Naive thymus-derived CD8-positive, alpha-beta T cell (primary cell): ENCODE results near the gene ZBTB7C. TPM values are rescaled to one million over a fixed set of nuclear protein-coding genes. Genes with fewer than 3 reads are reported as not detected.

ENCODE experiments used
- ATAC-seq, 2 donors: fragments of 150-1000 bp; cut with Tn5 transposase in 1 of 2; sonication (Bioruptor Pico), chemical (Tn5 transposase) in 1 of 2; 1 replicate in 1 of 2; 2 replicates in 1 of 2; pipeline ENCODE4 v1.10.0; 2021; ENCODE audit warnings: mild to moderate bottlenecking in 2 of 2, moderate library complexity in 2 of 2
- POLR2A ChIA-PET: fragments of 350-600 bp; sonication (Branson Sonifier 250); formaldehyde crosslinking; loops from one replicate; lab custom pipeline; 2021; ENCODE audit warnings: antibody characterized with exemption; lab: Charles Lee
- DNase-seq, 10 donors: peaks; one replicate each; pipeline versions ENCODE4 v3.0.0 to v3.0.0-alpha.2; 2020 to 2022
- H3K27ac Mint-ChIP-seq, 10 donors: one replicate each; pipeline ENCODE4 v1.8.0; 2020 to 2022; ENCODE audit warnings: mild to moderate bottlenecking in 10 of 10, mixed read lengths in 10 of 10, moderate library complexity in 4 of 10, inconsistent platforms in 1 of 10
- H3K27me3 Mint-ChIP-seq, 5 donors: one replicate each; pipeline ENCODE4 v1.8.0; 2021 to 2022; ENCODE audit warnings: mixed read lengths in 5 of 5
- H3K36me3 Mint-ChIP-seq, 3 donors: one replicate each; pipeline ENCODE4 v1.8.0; 2020 to 2022; ENCODE audit warnings: mixed read lengths in 3 of 3, mild to moderate bottlenecking in 2 of 3, inconsistent platforms in 1 of 3
- H3K4me1 Mint-ChIP-seq, 4 donors: one replicate each; pipeline ENCODE4 v1.8.0; 2021 to 2022; ENCODE audit warnings: mixed read lengths in 4 of 4
- H3K4me3 Mint-ChIP-seq, 10 donors: one replicate each; pipeline ENCODE4 v1.8.0; 2020 to 2022; ENCODE audit warnings: mild to moderate bottlenecking in 10 of 10, mixed read lengths in 10 of 10, moderate library complexity in 6 of 10, inconsistent platforms in 1 of 10
- H3K9me3 Mint-ChIP-seq, 9 donors: one replicate each; pipeline ENCODE4 v1.8.0; 2020 to 2022; ENCODE audit warnings: mixed read lengths in 9 of 9, mild to moderate bottlenecking in 3 of 9, inconsistent platforms in 1 of 9, moderate library complexity in 1 of 9
- polyA plus RNA-seq, 3 donors: library from polyadenylated mRNA; unstranded; fragments of 300-500 nt; fragmentation: Illumina TruSeq; gene quantifications; one replicate each; pipeline ENCODE4 v1.2.3, GENCODE V29; 2021
- total RNA-seq, 8 experiments: library from RNA in 2 of 8; stranded (reverse) in 2 of 8; gene quantifications; one replicate each; pipeline ENCODE4 v1.2.3 and lab custom pipeline; 2021 to 2026

Gene ZBTB7C
- total and polyA plus RNA-seq, 5 experiments from 2014 or later: not detected

- peaks cover 0 to 2% (median 0%) of the 10 kb centered on the region in 9 donors for H3K9me3 Mint-ChIP-seq
- no peak overlapping the region for H3K27ac Mint-ChIP-seq
- DNase-seq: no peak
- no peaks in the 10 kb centered on the region for H3K36me3 Mint-ChIP-seq
- H3K4me1 Mint-ChIP-seq: peaks cover 0 to 9% (median 2%) of the 10 kb centered on the region in 4 donors
- H3K27me3 Mint-ChIP-seq: peaks cover 18 to 68% (median 49%) of the 10 kb centered on the region in 5 donors
- POLR2A ChIA-PET: no interaction called here
- no peak overlapping the region for H3K4me3 Mint-ChIP-seq
- ATAC-seq: no peak
Measured at GRCh38 chr18:48395646-48396045, 13.5 kb downstream of the ZBTB7C start.

- no peak for ATAC-seq
- no peak overlapping the region for H3K27ac Mint-ChIP-seq
- H3K4me3 Mint-ChIP-seq: no peak overlapping the region
- H3K9me3 Mint-ChIP-seq: peaks cover 0 to 2% (median 0%) of the 10 kb centered on the region in 9 donors
- peaks cover 17 to 72% (median 53%) of the 10 kb centered on the region in 5 donors for H3K27me3 Mint-ChIP-seq
- no peaks in the 10 kb centered on the region for H3K4me1 Mint-ChIP-seq
- DNase-seq: no peak
- no peaks in the 10 kb centered on the region for H3K36me3 Mint-ChIP-seq
- POLR2A ChIA-PET: no interaction called here
Measured at GRCh38 chr18:48394176-48394575, 15.0 kb downstream of the ZBTB7C start.

GRCh38 chr18:48393776-48394175 is 15.4 kb downstream of the ZBTB7C start:
- POLR2A ChIA-PET: no interaction called here
- H3K27me3 Mint-ChIP-seq: peaks cover 17 to 72% (median 51%) of the 10 kb centered on the region in 5 donors
- no peak overlapping the region for H3K27ac Mint-ChIP-seq
- no peaks in the 10 kb centered on the region for H3K4me1 Mint-ChIP-seq
- DNase-seq (no peak), ATAC-seq (no peak)
- peaks cover 0 to 2% (median 0%) of the 10 kb centered on the region in 9 donors for H3K9me3 Mint-ChIP-seq
- H3K4me3 Mint-ChIP-seq: no peak overlapping the region
- H3K36me3 Mint-ChIP-seq: no peaks in the 10 kb centered on the region

GRCh38 chr18:48393170-48393569 is 16.0 kb downstream of the ZBTB7C start:
- H3K4me3 Mint-ChIP-seq: no peak overlapping the region
- DNase-seq (no peak), ATAC-seq (no peak)
- peaks cover 19 to 72% (median 48%) of the 10 kb centered on the region in 5 donors for H3K27me3 Mint-ChIP-seq
- no peaks in the 10 kb centered on the region for H3K36me3 Mint-ChIP-seq
- peaks cover 0 to 2% (median 0%) of the 10 kb centered on the region in 9 donors for H3K9me3 Mint-ChIP-seq
- no peak overlapping the region for H3K27ac Mint-ChIP-seq
- H3K4me1 Mint-ChIP-seq: no peaks in the 10 kb centered on the region
- POLR2A ChIA-PET: no interaction called here

GRCh38 chr18:48392268-48392667 is 16.9 kb downstream of the ZBTB7C start:
- ATAC-seq: no peak
- POLR2A ChIA-PET: no interaction called here
- Mint-ChIP-seq H3K4me3 (no peak overlapping the region), H3K27me3 (peaks cover 17 to 66% (median 48%) of the 10 kb centered on the region in 5 donors), H3K4me1 (no peaks in the 10 kb centered on the region), H3K27ac (no peak overlapping the region), H3K9me3 (peaks cover 0 to 2% (median 0%) of the 10 kb centered on the region in 9 donors), H3K36me3 (no peaks in the 10 kb centered on the region)
- no peak for DNase-seq

- Mint-ChIP-seq H3K36me3 (no peaks in the 10 kb centered on the region), H3K4me1 (no peaks in the 10 kb centered on the region), H3K27ac (no peak overlapping the region), H3K9me3 (peaks cover 0 to 2% (median 0%) of the 10 kb centered on the region in 9 donors), H3K4me3 (no peak overlapping the region), H3K27me3 (peaks cover 19 to 66% (median 49%) of the 10 kb centered on the region in 5 donors)
- POLR2A ChIA-PET: no interaction called here
- ATAC-seq: no peak
- DNase-seq: no peak
Measured at GRCh38 chr18:48391868-48392267, 17.3 kb downstream of the ZBTB7C start.

GRCh38 chr18:48390641-48391040 is 18.5 kb downstream of the ZBTB7C start:
- H3K4me1 Mint-ChIP-seq: peaks cover 0 to 6% (median 0%) of the 10 kb centered on the region in 4 donors
- H3K4me3 Mint-ChIP-seq: no peak overlapping the region
- peaks cover 27 to 72% (median 53%) of the 10 kb centered on the region in 5 donors for H3K27me3 Mint-ChIP-seq
- DNase-seq (no peak), ATAC-seq (no peak)
- peaks cover 0 to 2% (median 0%) of the 10 kb centered on the region in 9 donors for H3K9me3 Mint-ChIP-seq
- no peaks in the 10 kb centered on the region for H3K36me3 Mint-ChIP-seq
- POLR2A ChIA-PET: no interaction called here
- H3K27ac Mint-ChIP-seq: no peak overlapping the region

GRCh38 chr18:48388478-48388877 is 20.7 kb downstream of the ZBTB7C start:
- POLR2A ChIA-PET: no interaction called here
- Mint-ChIP-seq H3K9me3 (peaks cover 0 to 2% (median 0%) of the 10 kb centered on the region in 9 donors), H3K27me3 (peaks cover 19 to 52% (median 41%) of the 10 kb centered on the region in 5 donors), H3K36me3 (no peaks in the 10 kb centered on the region), H3K4me1 (peaks cover 0 to 6% (median 0%) of the 10 kb centered on the region in 4 donors), H3K4me3 (no peak overlapping the region), H3K27ac (no peak overlapping the region)
- ATAC-seq (no peak), DNase-seq (no peak)

GRCh38 chr18:48387300-48387699 is 21.9 kb downstream of the ZBTB7C start:
- DNase-seq (no peak), ATAC-seq (no peak)
- Mint-ChIP-seq H3K4me3 (no peak overlapping the region), H3K4me1 (peaks cover 0 to 6% (median 0%) of the 10 kb centered on the region in 4 donors), H3K9me3 (peaks cover 0 to 2% (median 0%) of the 10 kb centered on the region in 9 donors), H3K36me3 (no peaks in the 10 kb centered on the region), H3K27me3 (peaks cover 16 to 42% (median 32%) of the 10 kb centered on the region in 5 donors), H3K27ac (no peak overlapping the region)
- POLR2A ChIA-PET: no interaction called here

GRCh38 chr18:48385596-48385995 is 23.6 kb downstream of the ZBTB7C start:
- peaks cover 16 to 43% (median 23%) of the 10 kb centered on the region in 5 donors for H3K27me3 Mint-ChIP-seq
- ATAC-seq: no peak
- peaks cover 0 to 6% (median 0%) of the 10 kb centered on the region in 4 donors for H3K4me1 Mint-ChIP-seq
- no peak overlapping the region for H3K4me3 Mint-ChIP-seq
- DNase-seq: no peak
- H3K9me3 Mint-ChIP-seq: no peaks in the 10 kb centered on the region
- no peak overlapping the region for H3K27ac Mint-ChIP-seq
- POLR2A ChIA-PET: no interaction called here
- no peaks in the 10 kb centered on the region for H3K36me3 Mint-ChIP-seq

- Mint-ChIP-seq H3K4me3 (no peak overlapping the region), H3K9me3 (peaks cover 0 to 4% (median 0%) of the 10 kb centered on the region in 9 donors), H3K36me3 (no peaks in the 10 kb centered on the region), H3K27ac (peak overlapping the region in 1 of 10 donors; percentile 83), H3K27me3 (peaks cover 17 to 61% (median 31%) of the 10 kb centered on the region in 5 donors), H3K4me1 (no peaks in the 10 kb centered on the region)
- DNase-seq (no peak), ATAC-seq (no peak)
- POLR2A ChIA-PET: no interaction called here
Measured at GRCh38 chr18:48376934-48377333, 32.2 kb downstream of the ZBTB7C start.

- POLR2A ChIA-PET: no interaction called here
- Mint-ChIP-seq H3K4me3 (no peak overlapping the region), H3K9me3 (peaks cover 0 to 4% (median 0%) of the 10 kb centered on the region in 9 donors), H3K4me1 (no peaks in the 10 kb centered on the region), H3K27ac (no peak overlapping the region), H3K36me3 (no peaks in the 10 kb centered on the region), H3K27me3 (peaks cover 17 to 61% (median 29%) of the 10 kb centered on the region in 5 donors)
- ATAC-seq (no peak), DNase-seq (no peak)
Measured at GRCh38 chr18:48376406-48376805, 32.8 kb downstream of the ZBTB7C start.

- ATAC-seq (no peak), DNase-seq (no peak)
- Mint-ChIP-seq H3K27ac (no peak overlapping the region), H3K4me1 (no peaks in the 10 kb centered on the region), H3K4me3 (no peak overlapping the region), H3K9me3 (peaks cover 0 to 4% (median 0%) of the 10 kb centered on the region in 9 donors), H3K27me3 (peaks cover 17 to 58% (median 24%) of the 10 kb centered on the region in 5 donors), H3K36me3 (no peaks in the 10 kb centered on the region)
- POLR2A ChIA-PET: no interaction called here
Measured at GRCh38 chr18:48375150-48375800, 33.9 kb downstream of the ZBTB7C start.
